OCI-LY3 (cell line): ENCODE measurements around the gene BLMH.

Source experiments
- EZH2phosphoT487 ChIP-seq: fragments of 200-600 bp; shearing (Covaris generic); IDR thresholded peaks from 2 replicates; pipeline ENCODE4 v1.6.1; 2018; ENCODE audit warnings: antibody characterized with exemption, mixed run types, low read depth
- TF ChIP-seq, protein P1 (sequence below): fragments of 200-600, 300-600 bp; sonication (generic); IDR thresholded peaks from 2 replicates; pipeline ENCODE4 v1.5.1; 2014; ENCODE audit warnings: antibody characterized with exemption, low read length, low read depth

DNA sequence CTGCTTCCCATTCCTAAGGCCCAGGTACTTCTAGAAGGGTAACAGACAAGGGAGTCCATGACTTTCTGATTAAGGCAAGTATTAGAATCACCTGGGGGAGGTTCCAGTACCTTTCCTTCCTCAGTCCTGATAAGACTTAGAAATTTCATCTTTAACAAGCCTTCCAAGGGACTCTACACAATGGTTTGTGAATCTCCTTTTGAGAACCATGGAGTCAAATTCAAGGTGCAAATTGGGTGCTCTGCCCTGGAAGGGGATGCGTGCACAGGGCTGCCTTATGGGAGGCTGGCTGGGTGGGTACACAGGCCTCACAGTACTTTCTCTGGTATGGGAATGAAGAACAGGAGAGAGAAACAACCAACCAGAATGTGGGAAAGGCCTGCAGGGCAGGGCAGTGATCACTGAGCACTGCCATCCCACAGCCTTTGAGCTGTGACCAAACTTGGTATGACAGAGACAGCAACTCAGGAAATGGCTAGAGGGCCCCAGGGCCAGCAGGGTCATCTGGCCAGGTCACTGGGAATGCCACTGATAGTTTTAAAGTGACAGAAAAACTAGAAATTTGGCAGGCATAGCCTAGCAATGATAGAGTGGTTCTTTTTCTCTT, 45.8 kb upstream of the BLMH start:
- TF ChIP-seq, protein P1, sequence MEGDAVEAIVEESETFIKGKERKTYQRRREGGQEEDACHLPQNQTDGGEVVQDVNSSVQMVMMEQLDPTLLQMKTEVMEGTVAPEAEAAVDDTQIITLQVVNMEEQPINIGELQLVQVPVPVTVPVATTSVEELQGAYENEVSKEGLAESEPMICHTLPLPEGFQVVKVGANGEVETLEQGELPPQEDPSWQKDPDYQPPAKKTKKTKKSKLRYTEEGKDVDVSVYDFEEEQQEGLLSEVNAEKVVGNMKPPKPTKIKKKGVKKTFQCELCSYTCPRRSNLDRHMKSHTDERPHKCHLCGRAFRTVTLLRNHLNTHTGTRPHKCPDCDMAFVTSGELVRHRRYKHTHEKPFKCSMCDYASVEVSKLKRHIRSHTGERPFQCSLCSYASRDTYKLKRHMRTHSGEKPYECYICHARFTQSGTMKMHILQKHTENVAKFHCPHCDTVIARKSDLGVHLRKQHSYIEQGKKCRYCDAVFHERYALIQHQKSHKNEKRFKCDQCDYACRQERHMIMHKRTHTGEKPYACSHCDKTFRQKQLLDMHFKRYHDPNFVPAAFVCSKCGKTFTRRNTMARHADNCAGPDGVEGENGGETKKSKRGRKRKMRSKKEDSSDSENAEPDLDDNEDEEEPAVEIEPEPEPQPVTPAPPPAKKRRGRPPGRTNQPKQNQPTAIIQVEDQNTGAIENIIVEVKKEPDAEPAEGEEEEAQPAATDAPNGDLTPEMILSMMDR, result no peak
- TF ChIP-seq EZH2phosphoT487, result no peak
